Stimulated activated CD8-positive, alpha-beta memory T cell treated with anti-CD3 and anti-CD28 coated beads, Interleukin-12 subunit alpha, Interleukin-12 subunit beta, amount 100 ng/mL, for 1 hour (primary cell): ENCODE results near the gene CPLX3.

Experiments
- DNase-seq: peaks from one replicate; pipeline ENCODE4 v3.0.0-alpha.2; 2020; ENCODE audit warnings: low read depth

Gene CPLX3

GRCh38 chr15:74829486-74829885 lies 3.1 kb downstream of the CPLX3 start:
- DNase-seq = no peak

DNA sequence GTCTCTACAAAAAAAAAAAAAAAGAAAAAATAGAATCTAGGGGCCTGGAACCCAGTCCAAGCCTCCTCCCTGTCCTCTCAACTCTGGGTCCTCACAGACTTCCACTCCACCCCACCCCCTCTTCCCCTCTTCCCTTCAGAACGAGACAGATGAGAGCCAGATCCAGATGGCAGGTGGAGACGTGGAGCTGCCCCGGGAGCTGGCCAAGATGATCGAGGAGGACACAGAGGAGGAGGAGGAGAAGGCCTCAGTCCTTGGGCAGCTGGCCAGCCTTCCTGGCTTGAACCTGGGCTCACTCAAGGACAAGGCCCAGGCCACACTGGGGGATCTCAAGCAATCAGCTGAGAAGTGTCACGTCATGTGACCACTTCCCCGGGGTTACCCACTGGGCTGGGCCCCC lies 3.6 kb downstream of the CPLX3 start:
- no peak for DNase-seq

DNA sequence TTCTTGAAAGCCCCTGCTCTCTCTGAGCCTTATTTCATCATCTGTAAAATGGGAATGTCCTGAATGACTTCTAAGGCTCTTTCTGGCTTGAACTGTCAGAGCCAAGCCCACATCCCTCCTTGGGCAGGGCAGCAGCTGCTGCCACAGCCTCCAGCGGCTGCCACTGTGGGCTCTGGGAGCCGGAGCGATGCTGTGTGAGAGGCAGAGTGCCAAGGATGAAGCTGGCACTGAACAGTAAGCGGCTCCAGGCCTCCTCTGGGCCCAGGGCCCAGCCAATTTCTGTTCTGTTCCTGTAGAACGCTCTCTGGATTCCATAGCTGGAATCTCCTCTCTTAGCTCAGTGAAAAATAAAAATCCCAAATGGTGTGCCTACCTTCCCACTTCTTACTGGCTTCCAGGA lies 4.4 kb downstream of the CPLX3 start:
- no peak for DNase-seq

GRCh38 chr15:74831813-74832495 lies 5.5 kb downstream of the CPLX3 start:
- DNase-seq = no peak

GRCh38 chr15:74832826-74833225 lies 6.4 kb downstream of the CPLX3 start:
- DNase-seq = no peak

DNA sequence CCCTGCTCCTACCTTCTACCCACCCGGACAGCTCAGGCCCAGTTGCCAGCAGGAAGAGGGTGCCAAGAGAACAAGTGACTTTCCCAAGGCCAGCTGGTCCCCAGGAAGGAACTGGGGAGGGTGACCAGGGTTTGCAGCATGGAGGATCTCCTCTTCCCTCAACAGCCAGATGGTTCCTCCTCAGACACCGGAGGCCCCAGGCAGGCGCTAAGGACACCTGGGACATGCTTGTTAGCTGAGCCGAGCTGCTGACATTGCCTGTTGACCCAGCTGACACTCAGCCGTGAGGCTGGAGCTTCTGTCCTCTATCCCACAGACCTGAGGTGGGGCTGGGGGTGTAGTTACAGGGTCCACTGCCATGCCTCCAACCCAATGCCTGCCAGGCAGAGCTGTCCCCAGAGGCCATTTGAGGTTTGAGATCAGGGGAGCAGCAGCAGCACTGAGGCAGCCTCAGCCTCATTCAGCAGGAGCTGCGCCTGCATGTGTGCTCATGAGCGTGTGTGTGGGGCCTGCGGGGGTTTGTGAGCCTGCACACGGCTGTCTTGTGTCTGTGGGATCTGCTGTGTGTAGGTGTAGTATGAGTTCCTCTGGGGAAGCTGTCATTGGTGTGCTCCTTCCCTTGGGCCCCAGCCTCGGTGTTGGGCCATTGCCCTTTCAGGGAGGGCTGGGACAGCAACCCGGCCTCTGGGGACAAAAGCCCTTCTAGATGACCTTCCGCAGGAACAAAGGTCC lies 7.1 kb downstream of the CPLX3 start:
- no peak for DNase-seq

DNA sequence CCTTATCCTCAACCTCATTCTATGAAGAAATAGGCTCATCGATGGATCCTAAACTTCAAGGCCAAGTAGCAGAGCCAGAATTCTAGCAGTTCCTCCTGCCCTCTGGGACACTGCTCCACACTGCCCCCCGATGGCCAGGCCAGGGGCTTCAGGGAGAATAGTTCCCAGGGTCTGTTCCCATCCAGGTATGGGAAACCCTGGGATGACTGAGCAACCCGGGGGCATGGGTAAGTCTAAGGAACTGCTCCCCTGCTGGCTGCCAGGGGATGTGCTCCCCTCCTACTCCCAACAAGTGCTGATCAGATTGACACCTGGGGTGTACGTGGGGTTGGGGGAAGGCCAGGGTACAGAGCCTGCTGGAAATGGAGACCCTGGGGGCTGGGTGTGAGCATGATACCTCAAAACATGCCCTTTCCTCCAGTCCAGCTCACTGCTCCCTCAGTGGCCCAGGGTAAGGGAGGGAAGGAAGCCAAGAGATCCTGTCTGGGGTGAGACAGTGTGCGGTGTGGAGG lies 8.9 kb downstream of the CPLX3 start:
- DNase-seq = peak; percentile 22

- DNase-seq = no peak
These were observed 10.4 kb downstream of the CPLX3 start for GRCh38 chr15:74836846-74837245.

- DNase-seq = no peak
These were observed 11.2 kb downstream of the CPLX3 start for GRCh38 chr15:74837482-74838136.

GRCh38 chr15:74838137-74838516 lies 11.7 kb downstream of the CPLX3 start:
- no peak for DNase-seq

DNA sequence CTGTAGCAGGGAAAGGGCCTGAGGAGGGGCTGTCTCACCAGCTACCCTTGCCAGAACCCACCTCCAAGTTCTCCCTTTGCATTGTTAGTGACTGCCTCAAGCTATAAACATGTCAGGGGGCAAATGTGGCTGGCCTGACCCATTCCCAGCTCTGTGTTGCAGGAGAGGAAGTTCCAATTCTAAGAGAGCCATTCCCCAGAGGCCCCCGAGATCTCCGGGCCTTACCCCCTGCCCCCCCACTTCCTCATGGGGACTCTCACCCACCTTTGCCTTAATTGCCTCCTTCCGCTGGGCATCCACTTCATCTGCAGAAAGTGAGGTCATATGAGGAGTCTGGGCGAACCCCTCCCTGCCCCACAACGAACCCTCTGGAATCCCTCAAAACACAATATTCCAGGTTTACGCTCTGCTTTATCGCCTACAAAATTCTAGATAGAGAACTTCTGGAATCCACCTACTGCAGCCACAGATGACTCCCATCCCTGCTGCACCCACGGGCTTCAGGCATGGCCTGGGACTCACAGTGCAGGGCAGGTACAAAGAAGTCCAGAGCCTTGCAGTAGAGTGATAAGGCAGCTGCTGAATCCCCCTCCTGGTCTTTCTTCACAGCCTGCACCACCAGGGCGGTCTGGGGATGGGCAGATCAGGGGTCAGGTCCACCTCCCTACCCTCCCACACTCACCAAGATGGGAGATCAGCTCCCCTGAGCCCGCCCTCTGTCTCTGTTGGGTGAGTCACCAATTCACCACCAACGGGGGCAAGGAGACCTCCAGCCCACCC lies 12.5 kb downstream of the CPLX3 start:
- no peak for DNase-seq

- no peak for DNase-seq
These were observed 13.3 kb downstream of the CPLX3 start for GRCh38 chr15:74839526-74840395.

- DNase-seq = no peak
These were observed 14.7 kb downstream of the CPLX3 start for GRCh38 chr15:74840851-74841775.

DNA sequence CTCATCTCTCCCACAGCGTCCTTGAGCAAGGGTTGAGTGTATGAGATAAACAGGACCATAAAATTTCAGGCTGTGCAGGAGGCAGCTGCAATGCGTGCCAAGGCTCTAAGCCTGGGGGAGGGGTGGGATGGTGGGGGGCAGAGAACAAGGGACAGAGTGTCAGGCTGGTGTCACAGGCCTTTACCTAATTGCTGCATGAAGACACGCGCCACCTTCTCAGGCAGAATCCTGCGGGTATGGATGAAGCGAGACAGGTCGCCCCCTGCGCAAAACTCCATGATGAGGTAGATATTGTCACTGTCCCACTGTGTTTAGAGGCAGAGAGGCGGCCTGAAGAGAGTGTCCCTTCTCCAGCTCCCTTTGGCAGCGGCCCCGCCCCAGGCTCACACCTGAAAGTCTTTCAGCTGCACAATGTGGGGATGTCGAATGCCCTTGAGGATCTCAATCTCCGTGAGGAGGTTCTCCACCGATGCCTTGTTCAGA lies 15.5 kb downstream of the CPLX3 start:
- no peak for DNase-seq

DNA sequence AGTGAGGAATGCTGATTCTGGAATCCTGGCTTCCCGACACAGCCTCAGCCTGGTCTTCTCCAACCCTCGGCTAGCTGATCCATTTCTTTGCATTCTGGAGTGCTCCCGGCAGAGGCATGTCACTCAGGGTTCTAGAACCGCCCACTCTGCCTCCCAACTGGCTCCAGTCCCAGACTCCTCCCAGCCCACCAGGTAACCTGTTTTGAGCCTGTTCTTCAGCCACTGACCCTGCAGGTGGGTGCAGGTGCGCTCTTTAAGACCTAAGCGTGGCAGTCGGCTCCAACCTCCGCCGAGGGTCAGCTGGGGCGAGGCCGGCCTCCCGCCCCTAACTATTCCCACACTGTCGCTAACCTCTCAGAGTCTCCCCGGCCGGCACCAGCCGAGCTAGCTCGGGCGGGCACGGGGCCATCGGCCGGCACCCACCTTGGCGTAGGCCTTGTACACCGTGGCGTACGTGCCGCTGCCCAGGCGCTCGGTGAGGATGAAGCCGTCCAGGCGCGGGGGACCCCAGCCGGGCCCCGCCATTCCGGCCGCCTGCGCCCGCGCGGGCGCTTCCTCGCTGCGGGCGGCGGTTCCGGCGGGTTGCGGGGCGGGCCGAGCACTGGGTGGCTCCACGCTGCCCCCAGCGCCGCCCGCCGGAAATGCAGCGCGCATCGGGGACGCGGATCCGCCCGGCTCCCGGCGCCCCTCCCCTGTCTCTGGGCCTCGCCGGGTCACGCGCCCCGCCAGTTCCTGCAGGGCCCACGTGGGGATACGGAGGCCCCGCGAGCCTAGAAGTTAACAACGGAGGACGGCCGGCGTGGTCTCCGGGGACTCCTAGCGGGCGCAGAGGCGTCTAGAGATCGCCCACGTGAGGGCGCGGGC lies 16.4 kb downstream of the CPLX3 start, which contains the start of gene ULK3:
ULK3 (minus strand) TSS at position 576 of the 864 bp plus-strand sequence; CDS start at position 525, 51 bp downstream.
- DNase-seq = peak; percentile 85

GRCh38 chr15:74843445-74843828 lies 17.0 kb downstream of the CPLX3 start:
- DNase-seq = no peak

- no peak for DNase-seq
These were observed 17.5 kb downstream of the CPLX3 start for GRCh38 chr15:74843891-74844299.

GRCh38 chr15:74844319-74845207 lies 18.1 kb downstream of the CPLX3 start:
- DNase-seq = no peak
